H9 (cell line): ENCODE results near the gene ADIPOR1. TPM values are rescaled to one million over a fixed set of nuclear protein-coding genes. Genes with fewer than 3 reads are reported as not detected.

Experiments used
- DNase-seq: peaks from one replicate; pipeline ENCODE4 v3.0.0-alpha.2; 2017
- H2AFZ ChIP-seq: one replicate; pipeline ENCODE4 v1.6.1; 2013; ENCODE audit warnings: mild to moderate bottlenecking, low read length, control low read depth, moderate library complexity
- H2AK5ac ChIP-seq: 2 replicates; pipeline ENCODE4 v1.6.1; 2013; ENCODE audit warnings: low read length, control low read depth, mixed read lengths; ENCODE audit not compliant: insufficient read length
- H2BK120ac ChIP-seq: one replicate; pipeline ENCODE4 v1.6.1; 2013; ENCODE audit warnings: low read depth, mild to moderate bottlenecking, low read length, control low read depth, inconsistent platforms; ENCODE audit not compliant: poor library complexity, severe bottlenecking
- H2BK12ac ChIP-seq: 2 replicates; pipeline ENCODE4 v1.6.1; 2013; ENCODE audit warnings: low read length, control low read depth, mixed read lengths, low read depth; ENCODE audit not compliant: insufficient read length
- H2BK15ac ChIP-seq: 2 replicates; pipeline ENCODE4 v1.6.1; 2013; ENCODE audit warnings: low read depth, low read length, control low read depth
- H2BK20ac ChIP-seq: one replicate; pipeline ENCODE4 v1.6.1; 2013; ENCODE audit warnings: low read depth, mild to moderate bottlenecking, low read length, control low read depth, inconsistent platforms; ENCODE audit not compliant: poor library complexity, severe bottlenecking
- H2BK5ac ChIP-seq: 2 replicates; pipeline ENCODE4 v1.6.1; 2013; ENCODE audit warnings: low read length, control low read depth, mixed read lengths; ENCODE audit not compliant: insufficient read length
- H3K14ac ChIP-seq: 2 replicates; pipeline ENCODE4 v1.6.1; 2013; ENCODE audit warnings: low read length, control low read depth; ENCODE audit not compliant: insufficient read depth
- H3K18ac ChIP-seq: 2 replicates; pipeline ENCODE4 v1.6.1; 2013; ENCODE audit warnings: low read depth, mild to moderate bottlenecking, mixed read lengths, low read length, control low read depth; ENCODE audit not compliant: insufficient read length
- H3K23ac ChIP-seq: 2 replicates; pipeline ENCODE4 v1.6.1; 2013; ENCODE audit warnings: low read length, control low read depth, mixed read lengths, low read depth; ENCODE audit not compliant: insufficient read length
- H3K23me2 ChIP-seq: 2 replicates; pipeline ENCODE4 v1.6.1; 2013; ENCODE audit warnings: low read depth, mild to moderate bottlenecking, mixed read lengths, low read length, control low read depth; ENCODE audit not compliant: insufficient read length, poor library complexity, severe bottlenecking
- H3K27ac ChIP-seq: 2 replicates; pipeline ENCODE4 v1.5.1; 2013; ENCODE audit warnings: low read length, control low read depth, mixed read lengths, low read depth; ENCODE audit not compliant: insufficient read length
- H3K27me3 ChIP-seq: 2 replicates; pipeline ENCODE4 v1.6.1; 2013; ENCODE audit warnings: low read length, control low read depth, inconsistent platforms; ENCODE audit not compliant: insufficient read depth
- H3K4ac ChIP-seq: 2 replicates; pipeline ENCODE4 v1.6.1; 2013; ENCODE audit warnings: low read depth, mild to moderate bottlenecking, control low read depth, inconsistent platforms, low read length, moderate library complexity
- H3K4me1 ChIP-seq: 2 replicates; pipeline ENCODE4 v1.6.1; 2013; ENCODE audit warnings: low read length, control low read depth, inconsistent platforms; ENCODE audit not compliant: insufficient read depth
- H3K4me2 ChIP-seq: 2 replicates; pipeline ENCODE4 v1.6.1; 2013; ENCODE audit warnings: low read length, control low read depth, mixed read lengths; ENCODE audit not compliant: insufficient read length, insufficient read depth
- H3K56ac ChIP-seq: 2 replicates; pipeline ENCODE4 v1.6.1; 2013; ENCODE audit warnings: low read depth, mild to moderate bottlenecking, mixed read lengths, low read length, control low read depth; ENCODE audit not compliant: insufficient read length
- H3K79me1 ChIP-seq: 2 replicates; pipeline ENCODE4 v1.6.1; 2013; ENCODE audit warnings: low read depth, mild to moderate bottlenecking, moderate library complexity, low read length, control low read depth, inconsistent platforms; ENCODE audit not compliant: insufficient read depth, poor library complexity, severe bottlenecking
- H3K79me2 ChIP-seq: 2 replicates; pipeline ENCODE4 v1.6.1; 2013; ENCODE audit warnings: low read length, control low read depth, inconsistent platforms; ENCODE audit not compliant: insufficient read depth
- H3K9ac ChIP-seq: 2 replicates; pipeline ENCODE4 v1.6.1; 2013; ENCODE audit warnings: low read length, control low read depth, mixed read lengths; ENCODE audit not compliant: insufficient read length; ENCODE audit errors: extremely low read depth
- H3K9me3 ChIP-seq: one replicate; pipeline ENCODE4 v1.6.1; 2013; ENCODE audit warnings: low read depth, low read length, inconsistent platforms; ENCODE audit not compliant: control insufficient read depth
- H3T11ph ChIP-seq: one replicate; pipeline ENCODE4 v1.6.1; 2013; ENCODE audit warnings: mild to moderate bottlenecking, low read length, control low read depth, inconsistent platforms
- H4K20me1 ChIP-seq: one replicate; pipeline ENCODE4 v1.6.1; 2013; ENCODE audit not compliant: control insufficient read depth, insufficient read length, insufficient read depth
- H4K5ac ChIP-seq: 2 replicates; pipeline ENCODE4 v1.6.1; 2013; ENCODE audit warnings: low read depth, mild to moderate bottlenecking, mixed read lengths, low read length, control low read depth; ENCODE audit not compliant: insufficient read length
- H4K8ac ChIP-seq: replicated peaks from 2 replicates; pipeline ENCODE4 v1.6.1; 2013; ENCODE audit warnings: low read length, control low read depth, mixed read lengths, low read depth; ENCODE audit not compliant: insufficient read length
- H4K91ac ChIP-seq: 2 replicates; pipeline ENCODE4 v1.6.1; 2013; ENCODE audit warnings: low read depth, mild to moderate bottlenecking, moderate library complexity, mixed read lengths, low read length, control low read depth; ENCODE audit not compliant: insufficient read length
- H3K27ac Mint-ChIP-seq, 3 experiments: 2 replicates in 2 of 3; 3 replicates in 1 of 3; pipeline ENCODE4 v1.8.0; 2020 to 2021; ENCODE audit warnings: mixed read lengths in 3 of 3, mild to moderate bottlenecking in 1 of 3, moderate library complexity in 1 of 3
- H3K27me3 Mint-ChIP-seq: 2 replicates; pipeline ENCODE4 v1.8.0; 2021; ENCODE audit warnings: low read depth, mild to moderate bottlenecking, moderate library complexity, mixed read lengths
- H3K36me3 Mint-ChIP-seq, 3 experiments: 2 replicates in 2 of 3; 3 replicates in 1 of 3; pipeline ENCODE4 v1.8.0; 2020 to 2021; ENCODE audit warnings: low read depth in 3 of 3, mixed read lengths in 3 of 3; ENCODE audit not compliant: insufficient read depth in 1 of 3
- H3K4me1 Mint-ChIP-seq, 2 experiments: 2 replicates each; pipeline ENCODE4 v1.8.0; 2020; ENCODE audit warnings: mixed read lengths in 2 of 2
- H3K4me3 Mint-ChIP-seq, 2 experiments: 2 replicates in 1 of 2; 3 replicates in 1 of 2; pipeline ENCODE4 v1.8.0; 2020 to 2021; ENCODE audit warnings: mild to moderate bottlenecking in 2 of 2, mixed read lengths in 2 of 2, moderate library complexity in 1 of 2
- H3K9me3 Mint-ChIP-seq, 2 experiments: 2 replicates in 1 of 2; 3 replicates in 1 of 2; pipeline ENCODE4 v1.8.0; 2020; ENCODE audit warnings: mild to moderate bottlenecking in 2 of 2, mixed read lengths in 2 of 2, moderate library complexity in 1 of 2
- CTCF ChIP-seq: fragments of 200-600 bp; sonication (generic); conservative IDR thresholded peaks from 3 replicates; pipeline ENCODE4 v1.8.0; 2021; ENCODE audit warnings: antibody characterized with exemption, mild to moderate bottlenecking
- WGBS: extraction: QIAGEN DNeasy Blood & Tissue Kit; methylation state at CpG from one replicate; pipeline ENCODE4 v1.1.7; 2013; ENCODE audit warnings: missing lambda C conversion rate, low lambda C conversion rate, mixed read lengths; ENCODE audit not compliant: insufficient read length; ENCODE audit errors: extremely low coverage; 5-methylcytosine and 5-hydroxymethylcytosine counted together
- total RNA-seq: library from RNA; stranded (reverse); gene quantifications from 2 replicates; pipeline ENCODE4 v1.2.1, GENCODE V29; 2021

Gene ADIPOR1
- total RNA-seq, 1 experiment from 2014 or later = 65.0 TPM

DNA sequence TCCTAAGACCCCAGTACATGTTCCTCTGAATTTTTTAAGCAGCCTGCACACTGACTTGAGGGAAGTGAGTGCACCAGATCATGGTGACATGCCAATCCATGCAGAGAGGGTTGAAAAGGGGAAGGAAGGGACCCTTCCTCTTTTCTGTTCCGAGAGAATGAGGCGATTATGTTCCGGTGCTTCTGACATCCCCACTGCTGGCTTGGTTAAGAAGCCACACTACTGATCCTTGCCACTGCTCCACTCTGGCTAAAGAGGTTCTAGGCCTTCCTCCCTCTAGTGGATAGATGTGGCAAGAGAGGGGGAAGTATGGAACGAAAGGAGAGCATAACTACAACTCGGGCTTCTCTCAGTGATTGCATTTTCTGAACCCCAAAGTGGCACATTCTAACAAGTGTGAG lies 10.8 kb upstream of the ADIPOR1 start:
- Histone ChIP-seq H3K9me3 (no peaks in the 10 kb centered on the region), H4K5ac (no peak overlapping the region), H4K20me1 (no peaks in the 10 kb centered on the region), H4K91ac (no peak overlapping the region), H2BK12ac (no peak overlapping the region), H2BK15ac (no peak overlapping the region), H2AK5ac (no peak overlapping the region), H2AFZ (no peak overlapping the region), H3K9ac (no peak overlapping the region), H3K4me2 (no peak overlapping the region), H3K56ac (no peak overlapping the region), H3K27ac (no peak overlapping the region), H2BK120ac (no peak overlapping the region), H3K23me2 (peaks cover 6% of the 10 kb centered on the region), H3T11ph (no peak overlapping the region), H2BK20ac (no peak overlapping the region), H3K18ac (no peak overlapping the region), H4K8ac (no peak overlapping the region), H3K4me1 (no peaks in the 10 kb centered on the region), H3K79me1 (no peaks in the 10 kb centered on the region), H3K4ac (no peak overlapping the region), H3K14ac (no peak overlapping the region), H3K27me3 (no peaks in the 10 kb centered on the region), H3K79me2 (no peaks in the 10 kb centered on the region), H2BK5ac (no peak overlapping the region), H3K23ac (no peak overlapping the region)
- Mint-ChIP-seq H3K4me3 (peak overlapping the region; percentile 5 to 91; a peak in 2 of 5 replicates), H3K4me1 (peaks cover 16 to 19% of the 10 kb centered on the region in 2 experiments), H3K27me3 (peaks cover 21% of the 10 kb centered on the region), H3K27ac (no peak overlapping the region), H3K9me3 (no peaks in the 10 kb centered on the region; a peak in 1 of 5 replicates), H3K36me3 (peaks cover 0 to 5% (median 0%) of the 10 kb centered on the region in 3 experiments; a peak in 3 of 7 replicates)
- peak; percentile 65 for DNase-seq
- no CpG with 5 or more reads among the region's 5 CpGs for WGBS
- TF ChIP-seq CTCF = peak; percentile 76
